Measurements from ENCODE around the gene STUM. TPM values are rescaled to one million over a fixed set of nuclear protein-coding genes. Genes with fewer than 3 reads are reported as not detected.

The STUM gene
- polyA plus RNA-seq, 1 of the 3 experiments (the other 2 are of a cell fraction) = not detected

GRCh38 chr1:226545836-226546596 lies 2.5 kb upstream of the STUM start:
- ChIA-PET POLR2A (no interaction called here), CTCF (interaction anchor here (1.4 to 7.0 kb wide), 9 partner anchors 13 to 282 kb away, joined by 3 to 52 read pairs (median 8); partner anchors contain the start of gene PARP1)
- Histone ChIP-seq H2AFZ (ENCODE audit: low read depth) (no peak overlapping the region), H3K27me3 (ENCODE audit: insufficient read depth) (peaks cover 23% of the 10 kb centered on the region), H3K9ac (no peak overlapping the region), H3K36me3 (replicated peaks in 1 of 2; ENCODE audit: control insufficient read depth in 1 of 2, insufficient read depth in 2 of 2, low read length in 1 of 2) (no peaks in the 10 kb centered on the region), H3K9me3 (no peaks in the 10 kb centered on the region), H3K4me1 (ENCODE audit: control insufficient read depth in 1 of 2, insufficient read depth in 2 of 2, low read depth in 1 of 2, low read length in 1 of 2) (peaks cover 10 to 20% of the 10 kb centered on the region in 2 experiments; a peak in 1 of 4 replicates), H3K79me2 (ENCODE audit: insufficient read depth) (no peaks in the 10 kb centered on the region), H3K4me3 (ENCODE audit: low read depth in 2 of 2, low read length in 1 of 2) (no peak overlapping the region), H4K20me1 (ENCODE audit: insufficient read depth) (no peaks in the 10 kb centered on the region), H3F3A (replicated peaks; ENCODE audit: insufficient read depth) (no peaks in the 10 kb centered on the region), H3K9me2 (no peaks in the 10 kb centered on the region), H3K4me2 (no peak overlapping the region), H3K27ac (ENCODE audit: low read depth in 2 of 2, low read length in 1 of 2) (no peak overlapping the region)
- TF ChIP-seq RXRA (IDR thresholded peaks at IDR 0.05; ENCODE audit: borderline replicate concordance, low read depth) = no peak
- TF ChIP-seq FOXM1 (IDR thresholded peaks at IDR 0.05; ENCODE audit: low read depth) = no peak
- no peak for TF ChIP-seq MEF2A (IDR thresholded peaks at IDR 0.05; ENCODE audit: borderline replicate concordance, low read depth)
- TF ChIP-seq MAX (IDR thresholded peaks at IDR 0.05; ENCODE audit: low read depth) = no peak
- TF ChIP-seq RAD21 (IDR thresholded peaks at IDR 0.05; ENCODE audit: low read length) = no peak
- TF ChIP-seq FOXJ3 (CRISPR knock-in tag; IDR thresholded peaks at IDR 0.05) = no peak
- no peak for TF ChIP-seq ELF1 (IDR thresholded peaks at IDR 0.05)
- DNase-seq = no peak
- WGBS (ENCODE audit: low lambda C conversion rate) = 41% methylated on average over 5 of the region's 5 CpGs

- WGBS (ENCODE audit: low lambda C conversion rate) = 90% methylated on average over 4 of the region's 4 CpGs
- CTCF ChIA-PET = interaction anchor here (0.6 to 7.0 kb wide), 32 partner anchors 8 to 589 kb away, joined by 3 to 52 read pairs (median 5); partner anchors contain the start of gene PARP1
- H3K4me2 ChIP-seq = no peak overlapping the region
- no peak for TF ChIP-seq CTCF (IDR thresholded peaks at IDR 0.05)
- no peak for TF ChIP-seq RAD21 (IDR thresholded peaks at IDR 0.05; ENCODE audit: low read length)
- TF ChIP-seq EZH2phosphoT487 (IDR thresholded peaks at IDR 0.05; ENCODE audit: borderline replicate concordance, low read depth) = no peak
- TF ChIP-seq NFIC (IDR thresholded peaks at IDR 0.05; ENCODE audit: borderline replicate concordance) = no peak
- no peak for TF ChIP-seq YY1 (IDR thresholded peaks at IDR 0.05; ENCODE audit: low read depth)
- no peak for TF ChIP-seq TCF12 (IDR thresholded peaks at IDR 0.05)
- no peak for TF ChIP-seq MEF2A (IDR thresholded peaks at IDR 0.05; ENCODE audit: borderline replicate concordance, low read depth)
- no peak for TF ChIP-seq REST (IDR thresholded peaks at IDR 0.05; ENCODE audit: low read depth, low read length)
- TF ChIP-seq ZBTB33 (IDR thresholded peaks at IDR 0.05; ENCODE audit: borderline replicate concordance, low read depth) = no peak
- TF ChIP-seq FOSL2 (IDR thresholded peaks at IDR 0.05; ENCODE audit: borderline replicate concordance, low read depth) = no peak
- no peak for TF ChIP-seq TEAD4 (IDR thresholded peaks at IDR 0.05; ENCODE audit: borderline replicate concordance, insufficient read depth)
- TF ChIP-seq JUND (IDR thresholded peaks at IDR 0.05) = no peak
- TF ChIP-seq RCOR1 (IDR thresholded peaks at IDR 0.05; ENCODE audit: low read length) = no peak
- TF ChIP-seq ELF1 (IDR thresholded peaks at IDR 0.05) = no peak
- TF ChIP-seq FOXJ3 (CRISPR knock-in tag; IDR thresholded peaks at IDR 0.05) = no peak
- no peak for TF ChIP-seq GATA2 (CRISPR knock-in tag; IDR thresholded peaks at IDR 0.05)
- TF ChIP-seq TAF1 (IDR thresholded peaks at IDR 0.05; ENCODE audit: borderline replicate concordance, low read depth, low read length) = no peak
These were observed 1.6 kb upstream of the STUM start for GRCh38 chr1:226546926-226547325.

More at GRCh38 chr1:226546926-226547325, 1.6 kb upstream of the STUM start:
- H3K9ac ChIP-seq = no peak overlapping the region
- no peak overlapping the region for H3K27ac ChIP-seq (ENCODE audit: low read depth in 2 of 2, low read length in 1 of 2)
- no peak overlapping the region for H3K4me3 ChIP-seq (ENCODE audit: low read depth in 2 of 2, low read length in 1 of 2)
- no peaks in the 10 kb centered on the region for H3K9me2 ChIP-seq
- no peaks in the 10 kb centered on the region for H4K20me1 ChIP-seq (ENCODE audit: insufficient read depth)
- H3K79me2 ChIP-seq (ENCODE audit: insufficient read depth) = no peaks in the 10 kb centered on the region
- no peak for DNase-seq
- H3K4me1 ChIP-seq (ENCODE audit: control insufficient read depth in 1 of 2, insufficient read depth in 2 of 2, low read depth in 1 of 2, low read length in 1 of 2) = peaks cover 10 to 24% of the 10 kb centered on the region in 2 experiments; a peak in 1 of 4 replicates
- no peaks in the 10 kb centered on the region for H3F3A ChIP-seq (replicated peaks; ENCODE audit: insufficient read depth)
- POLR2A ChIA-PET = no interaction called here
- H2AFZ ChIP-seq (ENCODE audit: low read depth) = no peak overlapping the region
- peaks cover 26% of the 10 kb centered on the region for H3K27me3 ChIP-seq (ENCODE audit: insufficient read depth)
- H3K36me3 ChIP-seq (replicated peaks in 1 of 2; ENCODE audit: control insufficient read depth in 1 of 2, insufficient read depth in 2 of 2, low read length in 1 of 2) = no peaks in the 10 kb centered on the region
- no peaks in the 10 kb centered on the region for H3K9me3 ChIP-seq
